Measurements from ENCODE around the gene TRAF1.

TRAF1 gene

DNA sequence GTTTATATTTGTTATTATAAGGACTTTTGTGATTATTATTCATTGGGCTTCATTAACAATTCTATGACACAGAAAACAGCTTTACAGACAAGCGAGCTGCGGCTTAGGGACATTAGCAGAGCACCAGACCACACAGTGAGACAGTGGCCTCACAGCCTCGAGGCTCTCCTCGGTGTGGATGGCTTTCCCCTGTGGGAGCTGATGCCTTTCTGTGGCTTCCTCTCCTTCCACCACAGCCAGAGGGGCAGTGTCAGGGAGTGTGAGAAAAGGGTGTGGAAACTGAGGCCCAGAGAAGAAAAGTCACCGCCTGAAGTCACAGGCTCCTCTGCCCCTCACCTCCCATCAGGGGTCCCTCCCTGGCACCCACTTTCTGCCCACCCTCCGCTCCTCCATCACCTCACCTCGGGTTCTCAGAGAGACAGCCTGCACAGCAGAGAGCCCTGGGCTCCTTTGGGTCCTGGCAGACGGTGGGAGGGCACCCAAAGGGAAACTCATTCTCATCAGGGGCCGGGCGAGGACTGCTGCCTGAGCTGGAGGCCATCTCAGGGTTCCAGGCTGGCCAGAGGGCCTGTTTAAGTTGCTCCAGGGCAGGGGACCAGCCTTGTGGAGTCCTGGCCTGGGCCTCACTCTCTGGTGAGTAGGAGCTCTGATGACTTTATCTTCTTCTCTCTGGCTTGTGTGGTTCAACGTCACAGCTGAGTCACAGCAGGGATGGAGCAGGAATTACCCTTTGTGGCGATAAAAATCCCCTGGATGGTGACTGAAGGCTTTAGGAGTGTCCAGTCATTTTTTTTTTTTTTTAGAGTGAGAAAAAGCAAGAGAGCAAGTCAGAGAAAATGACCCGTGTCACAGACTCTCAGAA is 830 bp downstream of the TRAF1 start:
- no peak overlapping the region for H3K4me3 ChIP-seq
- in situ Hi-C loops (cut with MboI; ENCODE audit: low sequenced_read_pairs) = loop anchor here (25.0 kb wide), 1 partner anchor 313 kb away; no protein-coding TSS in a partner anchor
- H3K36me3 ChIP-seq (replicated peaks) = no peaks in the 10 kb centered on the region
- H3K4me1 ChIP-seq = peaks cover 22% of the 10 kb centered on the region
- DNase-seq (ENCODE audit: low spot score in 2 of 2) = peak; percentile 69 to 81
- H3K9me3 ChIP-seq = no peaks in the 10 kb centered on the region; the same call in 1 of the 2 replicates
- H3K27me3 ChIP-seq (ENCODE audit: low read depth) = no peaks in the 10 kb centered on the region

DNA sequence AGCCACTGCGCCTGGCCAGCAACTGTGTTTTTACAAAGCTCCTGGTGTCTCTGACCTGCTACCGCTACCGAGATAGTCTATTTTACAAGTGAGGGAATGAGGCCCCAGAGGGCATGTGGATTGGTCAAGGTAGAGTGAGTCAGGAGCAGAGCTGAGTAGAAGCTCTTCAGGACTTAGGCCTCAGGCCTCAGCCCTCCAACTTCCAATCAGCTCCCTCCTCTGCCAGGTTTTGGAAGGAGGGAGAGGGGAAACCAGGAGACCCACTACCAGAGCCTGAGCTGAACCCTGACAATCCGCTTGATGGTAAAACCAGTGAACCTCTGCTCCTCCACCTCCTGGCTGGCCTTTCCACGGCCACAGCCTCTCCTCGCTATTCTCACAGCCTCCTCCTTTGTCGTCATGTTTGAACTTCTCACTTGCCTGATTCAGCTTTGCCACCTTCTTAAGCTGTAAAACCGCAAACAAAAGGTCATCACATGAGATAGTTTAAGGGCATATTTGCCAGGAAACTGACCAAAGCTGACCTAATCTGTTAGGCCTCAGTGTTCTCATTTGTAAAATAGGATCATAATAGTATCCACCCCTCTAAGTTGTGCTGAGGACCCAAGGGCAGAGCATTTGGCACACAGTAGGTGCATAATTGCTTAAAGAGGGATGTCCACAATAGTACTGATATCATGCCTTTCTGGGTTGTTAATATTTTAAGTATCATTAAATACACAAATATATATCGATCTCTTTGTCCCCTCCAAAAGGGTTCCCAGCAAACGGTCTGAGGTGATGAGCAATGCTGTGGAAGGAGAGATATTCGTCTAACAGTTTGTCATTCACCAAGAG is 1.7 kb downstream of the TRAF1 start:
- in situ Hi-C loops (cut with MboI; ENCODE audit: low sequenced_read_pairs) = loop anchor here (25.0 kb wide), 1 partner anchor 313 kb away; no protein-coding TSS in a partner anchor
- Histone ChIP-seq H3K9me3 (no peaks in the 10 kb centered on the region), H3K36me3 (replicated peaks) (no peaks in the 10 kb centered on the region), H3K4me3 (no peak overlapping the region), H3K4me1 (peaks cover 22% of the 10 kb centered on the region), H3K27me3 (ENCODE audit: low read depth) (no peaks in the 10 kb centered on the region)
- DNase-seq (ENCODE audit: low spot score in 2 of 2) = no peak

DNA sequence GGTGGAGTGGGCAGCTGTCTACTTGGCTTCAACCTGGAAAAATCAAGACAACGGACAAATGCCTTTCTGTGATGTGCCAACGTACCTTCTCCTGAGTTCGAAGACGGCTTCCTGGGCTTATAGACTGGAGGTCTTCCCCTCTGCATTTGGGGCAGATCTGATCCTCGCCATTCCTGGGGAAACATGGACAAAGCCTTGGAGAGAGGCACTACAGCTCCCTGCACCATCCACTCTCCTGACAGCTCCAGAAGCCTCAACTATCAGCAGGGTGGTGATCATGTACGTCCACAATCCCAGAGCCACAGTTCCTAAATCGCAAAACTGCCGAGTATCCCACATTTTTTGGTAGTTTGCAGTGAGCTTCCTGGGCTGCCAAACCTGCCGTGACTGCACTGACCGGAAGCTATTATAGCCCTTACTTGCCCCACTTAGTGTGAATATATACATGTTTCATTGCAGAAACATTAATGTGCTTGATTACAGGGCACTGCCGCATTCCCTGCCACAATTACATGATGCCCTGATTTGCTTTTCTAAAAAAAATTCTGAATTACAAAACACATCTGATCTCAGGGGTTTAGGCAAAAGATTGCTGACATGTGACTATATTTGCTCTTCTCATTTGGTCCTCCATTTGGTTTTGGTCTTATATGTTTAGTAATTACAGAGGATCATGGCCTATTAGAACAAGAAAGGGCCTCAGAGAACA is 2.8 kb downstream of the TRAF1 start:
- in situ Hi-C loops (cut with MboI; ENCODE audit: low sequenced_read_pairs) = no loop called here
- no peaks in the 10 kb centered on the region for H3K9me3 ChIP-seq
- no peaks in the 10 kb centered on the region for H3K27me3 ChIP-seq (ENCODE audit: low read depth)
- H3K36me3 ChIP-seq (replicated peaks) = no peaks in the 10 kb centered on the region
- DNase-seq (ENCODE audit: low spot score in 2 of 2) = no peak
- H3K4me3 ChIP-seq = no peak overlapping the region
- peaks cover 16% of the 10 kb centered on the region for H3K4me1 ChIP-seq

DNA sequence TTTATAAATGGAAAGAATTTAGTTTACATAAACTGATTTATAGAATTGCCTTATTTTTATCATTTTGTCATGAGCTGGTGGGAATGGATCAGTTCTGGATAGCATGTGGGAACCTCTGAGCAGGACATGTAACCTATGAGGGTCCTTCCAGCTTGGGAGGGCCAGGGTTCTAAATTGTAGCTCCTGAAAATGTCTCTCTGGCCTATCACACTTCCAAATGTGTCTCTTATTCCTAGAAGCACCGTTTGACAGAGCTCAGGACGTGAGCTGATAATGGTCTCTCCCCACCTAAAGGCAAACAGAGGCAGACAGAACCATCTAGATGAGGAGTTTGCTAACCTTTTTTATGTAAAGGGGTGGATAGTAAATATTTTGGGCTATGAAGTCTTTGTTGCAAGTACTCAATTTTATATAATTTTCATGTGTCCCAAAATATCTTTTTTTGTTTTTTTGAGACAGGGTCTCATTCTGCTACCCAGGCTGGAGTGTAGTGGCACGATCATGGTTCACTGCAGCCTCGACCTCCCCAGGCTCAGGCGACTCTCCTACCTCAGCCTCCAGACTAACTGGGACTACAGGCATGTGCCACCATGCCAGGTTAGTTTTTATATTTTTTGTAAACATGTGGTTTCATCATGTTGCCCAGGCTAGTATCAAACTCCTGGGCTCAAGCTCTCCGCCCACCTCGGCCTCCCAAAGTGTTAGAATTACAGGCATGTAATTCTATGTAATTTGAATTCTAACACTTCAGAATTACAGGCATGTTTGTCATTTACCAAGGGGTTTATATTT is 4.0 kb downstream of the TRAF1 start:
- in situ Hi-C loops (cut with MboI; ENCODE audit: low sequenced_read_pairs) = no loop called here
- no peak overlapping the region for H3K4me3 ChIP-seq
- no peaks in the 10 kb centered on the region for H3K36me3 ChIP-seq (replicated peaks)
- H3K9me3 ChIP-seq = no peaks in the 10 kb centered on the region
- H3K4me1 ChIP-seq = peaks cover 11% of the 10 kb centered on the region
- no peak for DNase-seq (ENCODE audit: low spot score in 2 of 2)
- H3K27me3 ChIP-seq (ENCODE audit: low read depth) = no peaks in the 10 kb centered on the region

- Histone ChIP-seq H3K4me1 (peaks cover 11% of the 10 kb centered on the region), H3K36me3 (replicated peaks) (no peaks in the 10 kb centered on the region), H3K9me3 (no peaks in the 10 kb centered on the region), H3K27me3 (ENCODE audit: low read depth) (no peaks in the 10 kb centered on the region), H3K4me3 (no peak overlapping the region)
- no peak for DNase-seq (ENCODE audit: low spot score in 2 of 2)
- in situ Hi-C loops (cut with MboI; ENCODE audit: low sequenced_read_pairs) = no loop called here
Observed at GRCh38 chr9:120921661-120922181, 4.9 kb downstream of the TRAF1 start.

DNA sequence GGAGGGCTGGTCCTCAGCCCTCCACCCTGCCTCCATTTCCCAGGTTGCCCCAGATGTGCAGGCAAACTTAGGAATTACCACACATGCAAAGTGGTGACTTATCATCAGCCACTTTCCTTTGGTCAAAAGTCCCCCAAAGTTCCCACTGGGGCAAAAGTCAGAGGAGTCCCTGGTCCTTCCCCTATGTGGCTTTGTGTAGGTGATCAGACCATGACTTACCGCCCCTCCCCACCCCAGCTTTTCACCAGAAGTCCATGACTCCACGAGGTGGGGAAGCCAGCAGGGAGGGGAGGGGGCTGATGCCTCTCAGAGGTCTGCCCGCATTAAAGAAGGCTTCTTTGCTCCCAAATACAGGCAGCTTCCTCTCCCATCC is 5.8 kb downstream of the TRAF1 start:
- no peaks in the 10 kb centered on the region for H3K9me3 ChIP-seq
- H3K36me3 ChIP-seq (replicated peaks) = no peaks in the 10 kb centered on the region
- H3K4me1 ChIP-seq = peaks cover 10% of the 10 kb centered on the region
- DNase-seq (ENCODE audit: low spot score in 2 of 2) = no peak
- no peak overlapping the region for H3K4me3 ChIP-seq
- in situ Hi-C loops (cut with MboI; ENCODE audit: low sequenced_read_pairs) = no loop called here
- H3K27me3 ChIP-seq (ENCODE audit: low read depth) = no peaks in the 10 kb centered on the region

GRCh38 chr9:120919843-120920805 is 6.5 kb downstream of the TRAF1 start:
- in situ Hi-C loops (cut with MboI; ENCODE audit: low sequenced_read_pairs) = no loop called here
- H3K4me3 ChIP-seq = no peak overlapping the region

DNA sequence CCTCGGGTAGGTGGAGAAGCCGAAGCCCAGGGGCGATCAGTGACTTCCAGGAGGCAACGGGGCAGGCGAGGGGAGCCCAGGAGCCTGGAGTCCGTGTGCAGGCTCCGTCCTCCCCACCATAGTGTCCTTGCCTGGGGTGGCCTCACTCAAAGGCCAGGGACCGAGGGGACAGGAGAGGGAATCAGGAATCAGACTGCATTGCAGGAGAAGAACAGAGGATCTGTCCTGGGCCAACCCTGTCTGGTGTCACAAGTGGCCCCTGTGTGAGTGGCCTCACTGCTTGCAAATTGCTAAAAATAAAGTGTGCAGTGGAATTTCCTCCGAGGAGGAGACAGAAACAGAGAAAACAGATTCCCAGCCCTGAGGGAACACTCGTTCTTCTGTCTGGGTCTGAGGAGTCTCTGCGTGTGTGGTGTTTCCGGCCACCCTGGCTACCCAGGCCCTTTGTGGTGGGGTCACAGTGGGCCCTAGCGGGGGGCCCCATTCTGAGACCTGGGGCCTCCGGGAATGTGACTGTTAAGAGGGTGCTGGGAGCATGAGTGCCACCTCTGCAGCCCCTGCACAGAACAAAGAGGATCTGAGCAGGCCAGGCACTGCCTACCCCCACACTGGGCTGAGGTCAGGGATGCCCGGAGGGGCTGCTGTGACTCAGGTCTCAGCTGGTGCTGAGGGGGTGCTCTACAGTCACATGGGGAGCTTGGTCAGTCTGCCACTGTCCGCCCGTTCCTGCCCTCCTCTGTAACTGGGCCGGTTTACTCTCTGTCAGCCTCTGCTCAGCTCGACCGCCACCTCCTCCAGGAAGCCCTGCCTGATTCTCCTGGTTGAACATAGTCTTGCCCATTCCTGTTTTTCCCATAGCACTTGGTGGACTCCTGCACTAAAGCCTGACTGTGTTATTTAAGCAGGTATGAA is 7.4 kb downstream of the TRAF1 start:
- no peaks in the 10 kb centered on the region for H3K9me3 ChIP-seq
- in situ Hi-C loops (cut with MboI; ENCODE audit: low sequenced_read_pairs) = no loop called here
- H3K4me3 ChIP-seq = no peak overlapping the region
- DNase-seq (ENCODE audit: low spot score in 2 of 2) = no peak
- no peaks in the 10 kb centered on the region for H3K27me3 ChIP-seq (ENCODE audit: low read depth)
- H3K36me3 ChIP-seq (replicated peaks) = no peaks in the 10 kb centered on the region
- H3K4me1 ChIP-seq = no peaks in the 10 kb centered on the region; the same call in 1 of the 2 replicates

More at GRCh38 chr9:120919843-120920805, 6.5 kb downstream of the TRAF1 start:
- no peak for DNase-seq (ENCODE audit: low spot score in 2 of 2)
- Histone ChIP-seq H3K9me3 (no peaks in the 10 kb centered on the region), H3K36me3 (replicated peaks) (no peaks in the 10 kb centered on the region), H3K4me1 (peaks cover 5% of the 10 kb centered on the region), H3K27me3 (ENCODE audit: low read depth) (no peaks in the 10 kb centered on the region)

DNA sequence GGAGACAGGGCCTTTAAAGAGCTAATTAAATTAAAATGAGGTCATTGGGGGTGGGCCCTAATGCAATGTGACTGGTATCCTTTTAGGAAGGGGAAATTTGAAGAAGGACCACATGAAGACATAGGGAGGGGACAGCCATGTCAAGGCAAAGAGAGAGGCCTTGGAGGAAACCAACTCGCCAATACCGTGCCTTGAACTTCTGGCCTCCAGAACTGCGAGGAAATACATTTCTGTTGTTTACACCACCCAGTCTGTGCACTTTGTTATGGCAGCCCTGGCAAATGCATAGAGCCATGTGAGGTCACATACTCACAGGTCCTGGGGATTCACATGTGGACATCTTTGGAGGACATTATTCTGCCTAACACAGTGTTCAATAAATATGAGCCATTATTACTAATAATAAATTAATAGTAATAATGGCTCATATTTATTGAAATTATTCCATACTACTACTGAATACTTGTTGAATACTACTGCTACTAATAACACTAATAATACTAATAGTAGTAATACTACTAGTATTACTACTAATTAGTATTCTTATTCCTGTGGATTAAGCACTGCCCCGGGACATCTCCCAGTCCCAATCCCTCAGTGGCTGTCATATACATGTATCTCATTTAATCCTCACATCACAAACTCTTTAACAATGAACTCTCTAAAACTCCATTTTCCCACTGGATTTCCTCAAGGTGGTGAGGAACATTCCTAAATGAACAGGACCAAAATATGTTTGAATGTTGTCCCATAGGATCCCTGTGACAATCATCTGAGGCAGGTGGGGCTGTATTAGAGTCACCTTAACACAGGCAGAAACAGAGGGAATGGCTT is 8.4 kb downstream of the TRAF1 start:
- in situ Hi-C loops (cut with MboI; ENCODE audit: low sequenced_read_pairs) = no loop called here
- no peak for DNase-seq (ENCODE audit: low spot score in 2 of 2)
- H3K36me3 ChIP-seq (replicated peaks) = no peaks in the 10 kb centered on the region
- H3K4me1 ChIP-seq = no peaks in the 10 kb centered on the region; the same call in 1 of the 2 replicates
- H3K4me3 ChIP-seq = no peak overlapping the region
- no peaks in the 10 kb centered on the region for H3K9me3 ChIP-seq
- no peaks in the 10 kb centered on the region for H3K27me3 ChIP-seq (ENCODE audit: low read depth)

- Histone ChIP-seq H3K4me3 (no peak overlapping the region), H3K27me3 (ENCODE audit: low read depth) (no peaks in the 10 kb centered on the region), H3K36me3 (replicated peaks) (no peaks in the 10 kb centered on the region), H3K4me1 (no peaks in the 10 kb centered on the region; the same call in 1 of the 2 replicates), H3K9me3 (no peaks in the 10 kb centered on the region)
- in situ Hi-C loops (cut with MboI; ENCODE audit: low sequenced_read_pairs) = no loop called here
- DNase-seq (ENCODE audit: low spot score in 2 of 2) = no peak
Observed at GRCh38 chr9:120916991-120917880, 9.4 kb downstream of the TRAF1 start.
